SHP77 (cell line): ENCODE data around the gene BPIFB2.

Source experiments
- DNase-seq, 2 experiments: peaks; one replicate each; lab custom pipeline; 2025; lab: John Stamatoyannopoulos, UW

Gene BPIFB2

DNA sequence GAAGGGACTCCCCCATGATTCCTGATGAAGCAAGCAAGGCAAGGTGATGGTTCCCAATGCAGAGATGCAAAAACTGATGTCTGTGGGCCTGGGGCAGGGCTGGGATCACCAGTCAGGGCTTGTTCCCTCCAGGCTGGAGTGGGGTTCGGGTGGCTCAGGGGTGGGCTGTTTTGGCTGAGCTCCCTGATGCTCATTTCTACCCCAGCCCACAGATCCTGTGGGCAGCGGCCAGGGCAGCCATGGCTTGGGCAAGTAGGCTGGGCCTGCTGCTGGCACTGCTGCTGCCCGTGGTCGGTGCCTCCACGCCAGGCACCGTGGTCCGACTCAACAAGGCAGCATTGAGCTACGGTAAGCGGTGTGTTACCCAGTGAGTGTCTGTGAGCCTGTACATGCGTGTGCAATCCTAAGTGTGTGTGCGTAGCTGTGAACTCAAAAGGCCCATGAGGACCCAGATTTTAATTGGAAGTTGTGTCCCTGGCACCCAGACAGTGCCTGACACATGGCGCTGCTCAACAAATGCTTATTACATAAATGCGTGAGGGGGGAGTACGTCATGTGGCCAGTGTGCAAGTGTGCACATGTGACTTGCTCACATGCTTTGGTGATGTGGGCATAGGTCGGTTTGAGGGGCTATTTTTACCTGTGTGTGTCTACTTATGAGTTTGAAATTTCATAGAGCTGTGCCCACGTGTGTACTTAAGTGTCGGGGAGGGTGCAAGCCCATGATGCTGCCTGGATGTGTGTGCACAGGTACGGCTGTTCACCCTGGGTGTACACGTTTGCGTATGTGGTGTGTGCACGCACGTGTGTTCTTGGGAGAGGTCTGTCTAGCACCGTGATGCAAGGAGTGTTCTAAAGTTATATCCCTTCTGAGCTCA is 1.1 kb downstream of the BPIFB2 start:
- no peak for DNase-seq

DNA sequence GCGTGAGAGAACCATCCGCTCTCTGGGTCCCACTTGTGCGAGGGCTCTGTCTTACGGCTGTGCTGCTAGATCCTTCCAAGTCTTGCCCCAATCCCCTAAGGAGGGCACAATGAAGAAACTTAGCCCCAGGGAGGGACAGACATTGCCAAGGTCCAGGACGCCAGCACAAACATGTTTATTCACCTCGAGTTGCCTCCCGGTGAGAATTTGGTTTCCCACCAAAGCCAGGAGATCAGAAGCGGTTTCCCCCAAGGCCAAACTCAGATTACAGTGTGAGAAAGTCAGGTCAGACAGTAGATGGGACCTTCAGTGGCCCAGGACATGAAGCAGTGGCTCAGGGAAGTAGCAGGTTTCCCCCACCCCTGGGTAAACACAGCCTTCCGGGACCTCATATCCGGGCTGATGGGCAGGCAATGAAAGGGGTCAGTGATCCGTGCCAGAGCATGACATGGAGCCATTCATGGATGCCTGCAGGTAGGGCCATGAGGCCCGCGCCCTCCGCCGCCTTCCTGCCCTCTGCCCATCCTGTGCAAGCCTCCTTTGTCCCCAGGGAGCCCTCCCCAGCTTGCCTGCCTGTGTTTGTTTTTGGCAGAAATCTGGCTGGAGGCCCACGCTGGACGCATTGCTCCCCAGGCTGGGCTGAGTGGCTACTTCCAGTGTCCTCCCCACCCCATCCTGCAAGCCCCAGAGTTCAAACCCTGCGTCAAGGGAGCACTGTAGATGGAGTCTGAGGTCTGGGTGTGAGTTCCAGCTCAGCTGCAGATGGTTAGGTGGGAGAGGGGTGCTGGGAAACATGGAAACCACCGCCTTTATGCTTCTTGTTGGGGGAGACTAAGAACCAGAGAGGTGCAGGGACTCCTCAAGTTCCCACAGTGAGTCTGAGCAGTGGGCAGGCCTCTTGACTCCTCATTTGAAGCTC is 2.0 kb downstream of the BPIFB2 start:
- DNase-seq: peak in 1 of 2 experiments; percentile 13

DNA sequence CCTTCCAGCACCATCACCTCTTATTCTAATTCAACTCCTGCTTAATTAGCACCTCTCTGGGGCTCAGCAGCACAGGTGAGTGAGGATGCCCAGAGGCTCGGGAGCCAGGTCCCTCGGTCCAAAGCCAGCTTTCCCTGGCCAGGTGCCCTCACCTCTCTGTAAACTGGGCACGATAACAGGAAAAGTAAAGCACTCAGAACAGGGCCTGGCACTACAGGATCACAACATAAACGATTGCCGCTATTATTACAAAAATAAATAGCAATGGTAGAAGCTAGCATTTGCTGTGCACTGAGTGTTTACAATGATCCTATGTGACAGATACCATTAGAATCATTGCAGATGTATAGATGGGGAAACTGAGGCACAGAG is 2.6 kb downstream of the BPIFB2 start:
- DNase-seq: no peak

DNA sequence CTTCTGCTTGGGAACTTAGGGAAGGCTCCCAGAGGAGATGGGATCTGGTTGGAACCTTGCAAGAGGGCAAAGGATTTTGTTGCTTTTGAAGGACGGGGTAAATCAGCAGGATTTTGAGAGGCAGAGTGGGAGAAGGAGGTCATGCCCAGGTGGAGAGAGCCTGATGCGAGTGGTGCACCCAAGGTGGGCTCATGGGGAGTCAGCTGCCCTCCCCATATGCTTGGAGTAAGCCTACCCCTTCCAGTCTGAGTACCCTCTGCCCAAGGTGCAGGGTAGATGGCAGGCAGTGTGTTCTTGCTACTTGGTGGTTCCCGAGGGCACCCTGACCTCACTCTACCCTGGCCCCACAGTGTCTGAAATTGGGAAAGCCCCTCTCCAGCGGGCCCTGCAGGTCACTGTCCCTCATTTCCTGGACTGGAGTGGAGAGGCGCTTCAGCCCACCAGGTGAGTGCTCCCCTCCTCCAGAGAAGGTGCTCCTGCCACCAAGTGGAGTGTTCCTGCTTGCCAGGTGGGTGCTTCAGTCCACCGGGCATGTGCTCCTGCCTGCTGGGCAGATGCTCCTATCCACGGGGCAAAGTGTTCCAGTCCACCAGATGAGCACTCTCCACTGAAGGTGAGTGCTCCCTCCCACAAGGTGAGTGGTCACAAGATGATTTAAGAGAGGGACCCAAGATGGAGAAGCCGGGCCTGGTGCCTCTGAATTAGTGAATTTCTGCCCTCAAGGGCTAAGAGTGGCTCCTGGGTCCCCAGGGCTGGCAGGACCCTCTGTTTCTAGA is 3.4 kb downstream of the BPIFB2 start:
- DNase-seq: no peak

DNA sequence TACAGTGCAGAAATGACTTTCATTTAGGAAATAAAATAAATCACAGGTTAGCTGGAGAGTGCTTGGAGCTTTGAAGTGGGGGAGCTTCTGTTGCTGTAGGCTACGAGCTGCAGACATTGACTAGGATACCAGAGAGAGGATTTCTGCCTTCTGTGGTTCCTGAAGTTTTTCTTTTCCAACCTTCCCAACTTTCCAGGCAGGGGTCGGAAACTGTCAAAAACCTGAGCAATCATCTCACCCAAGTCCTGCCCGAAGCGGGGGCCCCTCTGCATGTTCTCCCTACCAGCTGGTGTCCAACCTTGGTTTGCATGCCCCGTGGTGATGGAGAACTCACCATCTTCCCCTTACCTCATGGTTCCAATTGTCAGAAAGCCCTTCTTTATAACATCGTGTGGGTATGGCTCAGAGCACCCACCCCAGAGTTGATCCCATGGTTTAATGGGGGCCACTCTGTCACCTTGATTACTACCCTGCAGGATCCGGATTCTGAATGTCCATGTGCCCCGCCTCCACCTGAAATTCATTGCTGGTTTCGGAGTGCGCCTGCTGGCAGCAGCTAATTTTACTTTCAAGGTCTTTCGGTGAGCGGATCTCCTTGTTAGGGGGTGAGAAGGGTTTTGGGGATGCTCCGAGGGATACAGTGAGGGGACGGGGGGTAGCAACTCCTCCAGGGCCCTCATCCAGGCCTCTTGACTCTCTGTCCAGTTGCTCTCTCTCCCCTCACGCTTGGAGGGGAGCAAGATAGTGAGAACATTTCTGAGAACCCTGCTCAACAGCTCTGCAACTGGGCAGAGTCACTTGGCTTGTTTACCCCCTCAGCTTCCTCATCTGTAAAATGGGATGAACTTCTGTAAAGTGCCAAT is 5.1 kb downstream of the BPIFB2 start:
- DNase-seq: no peak

DNA sequence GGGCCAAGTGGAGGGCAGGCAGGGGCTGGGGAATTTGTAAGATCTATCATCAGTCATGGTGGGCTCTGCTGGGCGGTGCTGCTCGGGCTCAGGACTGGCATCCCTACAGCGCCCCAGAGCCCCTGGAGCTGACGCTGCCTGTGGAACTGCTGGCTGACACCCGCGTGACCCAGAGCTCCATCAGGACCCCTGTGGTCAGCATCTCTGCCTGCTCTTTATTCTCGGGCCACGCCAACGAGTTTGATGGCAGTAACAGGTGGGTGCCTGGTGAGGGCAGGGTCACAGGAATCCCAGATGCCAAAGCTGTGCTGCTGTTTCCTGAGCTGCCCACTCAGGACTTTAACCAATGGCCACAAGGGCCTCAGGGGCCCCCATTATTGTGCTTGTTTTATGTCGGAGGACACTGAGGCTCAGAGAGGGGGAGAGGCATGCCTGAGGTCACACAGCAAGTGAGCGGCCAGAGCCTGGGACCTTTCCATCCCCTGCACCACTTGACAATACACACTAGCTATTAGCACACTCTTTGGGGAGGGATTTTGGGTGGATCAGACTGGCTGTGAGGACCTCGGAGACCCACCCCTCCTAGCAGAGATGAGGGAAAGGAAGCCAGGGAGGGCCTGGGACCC is 6.3 kb downstream of the BPIFB2 start:
- no peak for DNase-seq

DNA sequence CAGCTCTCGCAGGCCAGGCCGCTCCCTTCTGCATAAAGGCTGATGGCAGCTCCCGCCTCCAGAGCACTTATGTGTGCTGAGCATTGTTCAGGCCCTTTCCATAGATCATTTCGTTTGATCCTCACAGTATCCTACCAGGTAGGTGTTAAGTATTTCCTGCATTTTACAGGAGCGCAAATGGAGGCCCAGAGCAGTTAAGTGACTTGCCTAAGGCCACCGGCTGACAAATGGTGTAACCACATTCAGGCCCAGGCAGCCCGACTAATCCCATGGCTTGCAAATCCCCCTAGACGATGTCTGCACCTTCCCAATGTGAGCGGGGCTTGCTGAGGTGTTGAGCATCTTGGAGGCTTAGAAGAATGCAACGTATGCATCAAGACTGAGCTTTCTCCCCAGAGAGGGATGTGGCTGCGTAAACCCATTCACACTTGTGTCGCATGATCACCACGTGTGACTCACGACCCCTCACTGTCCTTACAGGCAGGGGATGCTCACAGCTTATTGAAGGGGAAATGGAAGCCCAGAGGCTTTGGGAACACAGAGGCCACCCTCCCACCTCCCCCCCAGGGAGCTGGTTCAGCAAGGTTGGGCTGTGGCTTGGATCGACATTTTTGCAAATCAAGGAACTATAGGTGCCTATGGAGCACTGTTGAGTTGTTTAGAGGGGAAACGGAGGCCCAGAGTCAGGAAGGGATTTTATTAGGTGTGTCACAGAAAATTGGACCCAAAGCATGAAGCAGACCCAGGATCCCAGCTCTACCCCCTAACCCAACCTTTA is 7.0 kb downstream of the BPIFB2 start:
- DNase-seq: no peak

DNA sequence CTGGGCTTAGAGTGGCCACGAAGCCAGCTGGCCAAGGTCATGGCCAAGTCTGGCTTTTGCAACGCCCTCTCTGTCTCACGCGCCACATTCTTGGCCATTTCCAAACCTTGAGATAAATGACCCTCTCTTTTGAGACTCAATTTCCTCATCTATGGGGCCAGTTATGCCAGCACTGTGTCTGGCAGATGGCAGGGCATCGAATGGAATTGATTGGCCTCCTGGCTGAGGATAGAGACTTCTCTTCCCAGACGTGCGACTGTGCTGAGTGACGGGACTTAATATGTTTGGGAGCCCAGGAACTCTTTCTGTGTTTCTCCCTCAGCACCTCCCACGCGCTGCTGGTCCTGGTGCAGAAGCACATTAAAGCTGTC is 7.6 kb downstream of the BPIFB2 start:
- DNase-seq: no peak

DNA sequence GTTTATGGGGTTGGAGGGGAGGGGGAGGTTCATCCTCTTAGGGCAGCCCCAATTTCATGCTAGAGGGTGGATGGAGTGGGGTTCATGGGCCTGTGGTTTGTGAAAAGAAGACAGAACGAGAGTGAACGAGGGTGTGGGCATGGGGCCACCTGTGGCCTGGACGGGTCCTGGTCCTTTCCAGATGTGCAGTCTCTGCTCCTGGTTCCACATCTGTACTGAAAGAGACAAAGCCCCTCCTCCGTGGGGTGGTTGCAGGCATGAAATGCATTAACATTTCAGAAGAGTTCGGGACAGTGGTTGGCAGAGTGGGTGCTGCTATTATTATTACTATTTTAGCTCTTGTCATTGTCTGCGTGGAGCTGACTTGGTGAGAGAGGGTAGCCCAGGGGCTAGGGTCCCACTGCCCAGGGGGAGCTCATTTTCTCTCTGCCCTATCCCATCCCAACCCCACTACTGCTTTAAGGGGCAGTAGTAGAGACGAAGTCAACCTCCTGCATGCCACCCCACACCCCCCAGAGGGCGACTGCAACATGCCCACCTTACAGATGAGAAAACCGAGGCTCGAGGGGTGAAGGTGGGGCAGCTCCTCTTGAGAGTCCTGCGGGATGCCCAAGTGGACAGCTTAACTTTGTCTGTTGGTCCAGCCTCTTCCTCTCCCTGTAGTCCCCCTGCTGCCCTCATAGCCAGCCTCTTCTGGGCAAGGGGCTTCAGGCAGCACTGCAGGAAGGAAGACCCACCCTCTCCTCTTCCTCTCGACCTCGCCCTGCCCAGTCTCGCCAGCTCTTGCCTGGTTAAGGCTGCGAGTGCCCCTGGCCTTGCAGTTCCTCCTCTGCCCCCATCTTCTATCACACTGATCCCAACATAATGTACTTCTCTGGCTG is 8.4 kb downstream of the BPIFB2 start:
- DNase-seq: no peak

DNA sequence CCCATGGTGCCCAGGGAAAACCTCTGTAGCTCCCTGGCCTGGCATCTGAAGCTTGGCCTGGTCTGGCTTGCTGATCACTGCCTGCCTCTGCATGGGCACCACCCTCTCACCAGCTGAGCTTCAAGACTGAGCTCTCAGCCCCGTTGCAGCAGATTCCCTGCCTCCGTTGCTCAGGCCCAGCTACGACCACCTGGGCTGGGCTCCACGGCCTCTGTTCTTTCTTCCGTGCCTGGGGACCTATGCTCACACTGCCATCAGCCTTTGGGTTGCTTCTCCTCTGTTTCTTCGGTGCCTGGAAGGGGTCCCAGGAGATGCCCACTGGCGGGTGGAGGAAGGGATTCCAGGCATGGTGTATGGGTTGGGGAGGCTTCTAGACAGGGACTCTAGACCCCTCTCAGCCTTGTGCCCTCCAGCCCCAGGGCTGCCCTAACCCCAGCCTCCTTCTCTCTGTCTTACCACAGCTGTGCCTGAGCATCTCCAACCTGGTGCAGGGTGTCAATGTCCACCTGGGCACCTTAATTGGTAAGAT is 9.1 kb downstream of the BPIFB2 start:
- no peak for DNase-seq

DNA sequence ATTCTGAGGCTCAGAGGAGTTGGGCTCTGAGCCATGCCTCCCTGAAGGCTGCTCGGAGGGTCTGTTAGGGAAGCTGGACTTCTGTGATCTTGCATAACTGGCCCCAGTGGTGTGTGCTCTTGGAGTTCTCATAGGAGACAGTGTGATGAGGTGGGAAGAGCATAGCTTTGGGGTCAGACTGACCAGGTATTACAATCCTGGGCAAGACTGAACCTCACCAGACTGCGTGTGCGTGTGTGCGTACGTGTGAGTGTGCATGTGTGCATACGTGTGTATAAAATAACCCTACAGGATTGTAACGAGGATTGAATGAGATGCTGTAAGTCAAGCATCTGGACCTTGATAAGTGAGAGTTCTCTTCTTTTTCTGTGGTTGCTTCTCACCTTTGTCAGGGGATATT is 10.0 kb downstream of the BPIFB2 start:
- DNase-seq: no peak

DNA sequence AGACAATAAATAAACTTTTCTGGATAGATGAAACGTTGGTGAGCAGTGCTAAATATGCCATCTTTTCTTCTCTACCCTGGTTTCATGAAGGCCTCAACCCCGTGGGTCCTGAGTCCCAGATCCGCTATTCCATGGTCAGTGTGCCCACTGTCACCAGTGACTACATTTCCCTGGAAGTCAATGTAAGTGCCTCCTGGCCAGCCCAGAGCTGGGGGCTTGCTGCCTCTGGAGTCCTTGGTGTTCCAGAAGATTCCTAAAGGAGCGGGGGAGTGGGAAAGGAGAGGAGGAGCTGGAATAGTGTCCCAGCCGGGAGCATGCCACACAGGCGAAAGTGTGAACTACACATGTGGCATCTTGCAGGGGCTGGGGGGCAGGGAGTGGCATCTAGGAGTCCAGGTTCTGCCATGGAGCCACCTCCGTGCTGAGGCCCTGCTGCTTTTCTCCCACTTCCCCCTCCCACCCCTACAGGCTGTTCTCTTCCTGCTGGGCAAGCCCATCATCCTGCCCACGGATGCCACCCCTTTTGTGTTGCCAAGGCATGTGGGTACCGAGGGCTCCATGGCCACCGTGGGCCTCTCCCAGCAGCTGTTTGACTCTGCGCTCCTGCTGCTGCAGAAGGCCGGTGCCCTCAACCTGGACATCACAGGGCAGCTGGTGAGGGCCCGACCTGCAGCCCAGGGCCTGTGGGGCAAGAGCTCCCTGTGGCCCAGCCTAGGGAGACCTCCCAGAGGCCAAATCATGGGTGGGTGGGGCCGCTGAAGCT is 10.8 kb downstream of the BPIFB2 start:
- DNase-seq: no peak

DNA sequence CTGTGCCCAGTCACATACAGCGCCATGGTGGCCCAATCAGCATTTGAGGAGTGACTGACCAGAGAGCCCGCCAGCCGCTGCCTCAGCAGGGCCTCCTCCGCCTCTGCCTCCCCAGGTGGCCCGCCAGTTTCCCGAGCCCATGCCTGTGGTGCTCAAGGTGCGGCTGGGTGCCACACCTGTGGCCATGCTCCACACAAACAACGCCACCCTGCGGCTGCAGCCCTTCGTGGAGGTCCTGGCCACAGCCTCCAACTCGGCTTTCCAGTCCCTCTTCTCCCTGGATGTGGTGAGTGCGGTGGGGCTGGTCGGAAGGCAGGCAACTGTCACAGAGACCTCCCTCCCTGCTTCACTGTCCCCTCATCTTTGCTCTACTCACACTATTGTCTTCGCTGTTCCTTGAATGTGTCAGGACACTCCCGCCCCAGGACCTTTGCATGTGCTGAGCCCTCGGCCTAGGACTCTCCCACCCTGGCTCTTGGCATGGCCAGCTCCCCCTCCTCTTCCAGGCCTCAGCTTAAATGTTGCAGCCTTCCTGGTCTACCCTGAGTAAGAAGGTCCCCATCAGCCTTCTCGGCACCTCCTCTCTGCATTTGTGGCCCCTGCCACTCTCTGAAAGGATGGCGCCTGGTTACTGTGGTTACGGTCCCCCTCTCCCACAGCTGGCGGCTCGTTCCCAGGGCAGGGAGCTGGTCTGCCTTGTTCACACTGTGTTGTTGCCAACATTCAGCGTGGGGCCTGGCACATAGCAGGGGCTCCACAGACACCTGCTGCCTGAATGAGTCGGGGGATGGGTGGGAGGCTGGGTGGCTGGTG is 12.2 kb downstream of the BPIFB2 start:
- no peak for DNase-seq

DNA sequence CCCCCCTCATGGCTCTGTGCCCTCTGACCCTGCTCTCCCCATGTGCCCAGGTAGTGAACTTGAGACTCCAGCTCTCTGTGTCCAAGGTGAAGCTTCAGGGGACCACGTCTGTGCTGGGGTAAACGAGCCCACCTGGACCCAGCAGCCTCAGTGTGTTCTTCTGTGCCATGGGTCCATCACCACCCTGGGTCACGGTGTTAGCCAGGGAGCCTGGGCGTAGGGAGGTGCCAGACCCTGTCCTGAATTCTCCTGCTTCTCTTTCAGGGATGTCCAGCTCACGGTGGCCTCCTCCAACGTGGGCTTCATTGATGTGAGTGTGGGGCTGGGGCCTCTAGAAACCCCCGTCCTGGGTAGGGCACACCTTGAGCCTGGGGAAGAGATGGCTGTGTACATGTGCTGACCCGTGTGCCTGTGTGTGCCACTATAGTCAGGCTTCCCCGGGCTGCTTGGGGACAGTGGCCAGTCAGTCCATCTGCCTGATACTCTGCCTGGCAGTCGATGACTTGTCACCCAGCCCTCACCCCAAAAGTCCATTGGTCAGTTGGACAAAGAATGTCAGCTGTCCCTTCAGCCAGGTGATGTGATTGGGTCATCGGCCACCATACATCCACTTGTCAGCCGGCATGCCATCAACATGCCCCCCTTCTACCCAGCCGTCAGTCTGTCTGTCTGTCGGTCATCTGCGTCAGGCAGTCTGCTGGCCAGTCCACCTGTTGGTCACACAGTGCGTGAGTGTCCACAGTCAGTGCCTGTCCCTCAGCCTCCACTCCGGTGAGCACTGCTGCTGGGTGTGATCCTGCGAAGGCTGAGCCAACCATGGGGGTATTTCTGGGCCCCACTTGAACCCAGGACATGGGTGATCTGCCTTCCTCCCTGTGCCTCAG is 13.0 kb downstream of the BPIFB2 start:
- DNase-seq: no peak

DNA sequence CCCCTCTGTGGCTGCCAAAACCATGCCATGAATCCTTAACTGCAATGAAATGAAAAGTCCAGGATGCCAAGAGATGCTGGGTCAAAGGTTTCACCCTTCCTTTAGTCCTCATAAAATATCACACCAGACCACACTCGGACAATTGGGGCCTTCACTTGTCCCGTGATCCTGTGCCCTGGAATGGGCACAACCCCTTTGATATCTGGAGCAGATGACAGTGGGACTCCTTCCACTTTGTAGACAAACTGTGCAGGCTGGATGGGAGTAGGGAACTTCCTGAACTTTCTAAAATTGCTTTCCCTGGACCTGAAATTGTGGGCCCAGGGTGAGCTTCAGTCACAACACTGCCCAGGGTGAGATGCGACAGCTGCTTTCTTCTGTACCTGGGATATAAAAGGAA is 14.4 kb downstream of the BPIFB2 start:
- DNase-seq: no peak

DNA sequence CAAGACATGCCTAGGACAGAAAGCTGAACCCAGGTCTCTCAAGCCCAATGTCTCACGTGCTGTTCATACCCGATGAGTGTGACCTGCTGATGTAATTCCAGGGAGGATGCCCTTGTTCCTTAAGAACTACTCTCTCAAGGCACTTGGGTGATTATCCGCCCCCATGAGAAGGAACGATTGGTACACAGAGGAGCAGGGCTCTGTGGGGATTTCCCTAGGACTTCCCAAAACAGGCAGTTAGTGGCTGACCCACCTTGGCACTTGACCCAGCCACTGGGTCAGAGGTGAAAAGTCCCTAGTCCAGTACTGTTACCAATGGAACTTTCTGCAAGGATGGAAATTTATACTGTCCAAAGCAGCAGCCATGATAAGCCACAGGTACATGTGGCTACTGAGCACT is 14.8 kb downstream of the BPIFB2 start:
- DNase-seq: no peak
